GM21717 (cell line): ENCODE measurements around the gene RASGEF1C.

Source experiments
- ATAC-seq: cut with Tn5 transposase; IDR thresholded peaks from one replicate; pipeline ENCODE4 v1.9.1; 2021; ENCODE audit warnings: mild to moderate bottlenecking, moderate library complexity; ENCODE audit not compliant: unreplicated experiment

Gene RASGEF1C

GRCh38 chr5:180086816-180087399 lies 122.1 kb downstream of the RASGEF1C start:
- ATAC-seq = no peak

GRCh38 chr5:180085837-180086236 lies 123.2 kb downstream of the RASGEF1C start:
- no peak for ATAC-seq

- no peak for ATAC-seq
These were observed 124.1 kb downstream of the RASGEF1C start for GRCh38 chr5:180084638-180085561.

- no peak for ATAC-seq
These were observed 125.4 kb downstream of the RASGEF1C start for GRCh38 chr5:180083529-180084060.

- ATAC-seq = no peak
These were observed 126.2 kb downstream of the RASGEF1C start for GRCh38 chr5:180082633-180083420.

GRCh38 chr5:180081481-180081880 lies 127.5 kb downstream of the RASGEF1C start:
- no peak for ATAC-seq

- no peak for ATAC-seq
These were observed 128.3 kb downstream of the RASGEF1C start for GRCh38 chr5:180080486-180081280.

GRCh38 chr5:180079702-180080466 lies 129.1 kb downstream of the RASGEF1C start:
- no peak for ATAC-seq

GRCh38 chr5:180078348-180078747 lies 130.7 kb downstream of the RASGEF1C start:
- ATAC-seq = no peak

- no peak for ATAC-seq
These were observed 131.3 kb downstream of the RASGEF1C start for GRCh38 chr5:180077594-180078284.

- no peak for ATAC-seq
These were observed 133.3 kb downstream of the RASGEF1C start for GRCh38 chr5:180075703-180076102.

- no peak for ATAC-seq
These were observed 134.5 kb downstream of the RASGEF1C start for GRCh38 chr5:180074462-180074861.

- no peak for ATAC-seq
These were observed 136.5 kb downstream of the RASGEF1C start for GRCh38 chr5:180072556-180072955.

GRCh38 chr5:180072256-180072548 lies 136.8 kb downstream of the RASGEF1C start:
- no peak for ATAC-seq

- no peak for ATAC-seq
These were observed 137.3 kb downstream of the RASGEF1C start, which contains the start of gene RNF130 for GRCh38 chr5:180071531-180072255. RNF130 (minus strand) TSS chr5:180071759; CDS start chr5:180071702, 57 bp downstream.

GRCh38 chr5:180070756-180071530 lies 138.1 kb downstream of the RASGEF1C start:
- ATAC-seq = no peak

- ATAC-seq = no peak
These were observed 139.3 kb downstream of the RASGEF1C start for GRCh38 chr5:180069589-180070247.
